ENCODE data around the gene WSCD2.

WSCD2 gene

GRCh38 chr12:108231109-108231905 lies 102.2 kb downstream of the WSCD2 start:
- H3K4me1 Mint-ChIP-seq, result no peaks in the 10 kb centered on the region
- no peak overlapping the region for H3K4me3 Mint-ChIP-seq

GRCh38 chr12:108231909-108232434 lies 102.9 kb downstream of the WSCD2 start:
- Mint-ChIP-seq H3K27ac (no peak overlapping the region), H3K4me1 (no peaks in the 10 kb centered on the region), H3K9me3 (no peaks in the 10 kb centered on the region), H3K27me3 (peaks cover 10% of the 10 kb centered on the region), H3K36me3 (ENCODE audit: low read depth) (no peaks in the 10 kb centered on the region), H3K4me3 (no peak overlapping the region)
- DNase-seq, result no peak
- ATAC-seq, result no peak

More at GRCh38 chr12:108231109-108231905, 102.2 kb downstream of the WSCD2 start:
- no peaks in the 10 kb centered on the region for H3K36me3 Mint-ChIP-seq (ENCODE audit: low read depth)
- H3K27me3 Mint-ChIP-seq, result peaks cover 7% of the 10 kb centered on the region
- no peak for ATAC-seq
- DNase-seq, result no peak
- H3K27ac Mint-ChIP-seq, result no peak overlapping the region
- no peaks in the 10 kb centered on the region for H3K9me3 Mint-ChIP-seq

GRCh38 chr12:108232565-108232964 lies 103.5 kb downstream of the WSCD2 start:
- peaks cover 13% of the 10 kb centered on the region for H3K27me3 Mint-ChIP-seq
- no peak overlapping the region for H3K4me3 Mint-ChIP-seq
- no peak overlapping the region for H3K27ac Mint-ChIP-seq
- no peaks in the 10 kb centered on the region for H3K4me1 Mint-ChIP-seq
- H3K36me3 Mint-ChIP-seq (ENCODE audit: low read depth), result no peaks in the 10 kb centered on the region
- no peak for ATAC-seq
- DNase-seq, result no peak
- H3K9me3 Mint-ChIP-seq, result no peaks in the 10 kb centered on the region

- ATAC-seq (no peak), DNase-seq (no peak)
- Mint-ChIP-seq H3K4me3 (no peak overlapping the region), H3K27ac (no peak overlapping the region), H3K9me3 (no peaks in the 10 kb centered on the region), H3K27me3 (peaks cover 20% of the 10 kb centered on the region), H3K36me3 (ENCODE audit: low read depth) (no peaks in the 10 kb centered on the region), H3K4me1 (no peaks in the 10 kb centered on the region)
Measured at GRCh38 chr12:108234158-108234557, 105.1 kb downstream of the WSCD2 start.

GRCh38 chr12:108235197-108235984 lies 106.3 kb downstream of the WSCD2 start:
- no peak overlapping the region for H3K27ac Mint-ChIP-seq
- peaks cover 24% of the 10 kb centered on the region for H3K27me3 Mint-ChIP-seq
- DNase-seq (no peak), ATAC-seq (no peak)
- no peaks in the 10 kb centered on the region for H3K36me3 Mint-ChIP-seq (ENCODE audit: low read depth)
- no peak overlapping the region for H3K4me3 Mint-ChIP-seq
- no peaks in the 10 kb centered on the region for H3K9me3 Mint-ChIP-seq
- H3K4me1 Mint-ChIP-seq, result no peaks in the 10 kb centered on the region

GRCh38 chr12:108235985-108236263 lies 106.8 kb downstream of the WSCD2 start:
- no peak overlapping the region for H3K4me3 Mint-ChIP-seq
- ATAC-seq (no peak), DNase-seq (no peak)

GRCh38 chr12:108236366-108236765 lies 107.3 kb downstream of the WSCD2 start:
- ATAC-seq, result no peak
- Mint-ChIP-seq H3K9me3 (no peaks in the 10 kb centered on the region), H3K4me3 (no peak overlapping the region), H3K36me3 (ENCODE audit: low read depth) (no peaks in the 10 kb centered on the region), H3K27me3 (peaks cover 22% of the 10 kb centered on the region), H3K27ac (no peak overlapping the region), H3K4me1 (no peaks in the 10 kb centered on the region)
- no peak for DNase-seq

More at GRCh38 chr12:108235985-108236263, 106.8 kb downstream of the WSCD2 start:
- peaks cover 22% of the 10 kb centered on the region for H3K27me3 Mint-ChIP-seq
- no peaks in the 10 kb centered on the region for H3K36me3 Mint-ChIP-seq (ENCODE audit: low read depth)
- no peaks in the 10 kb centered on the region for H3K4me1 Mint-ChIP-seq
- H3K27ac Mint-ChIP-seq, result no peak overlapping the region
- H3K9me3 Mint-ChIP-seq, result no peaks in the 10 kb centered on the region

GRCh38 chr12:108237272-108237671 lies 108.2 kb downstream of the WSCD2 start:
- H3K27ac Mint-ChIP-seq, result no peak overlapping the region
- H3K4me1 Mint-ChIP-seq, result no peaks in the 10 kb centered on the region
- H3K4me3 Mint-ChIP-seq, result no peak overlapping the region
- DNase-seq (no peak), ATAC-seq (no peak)
- H3K27me3 Mint-ChIP-seq, result peaks cover 22% of the 10 kb centered on the region
- no peaks in the 10 kb centered on the region for H3K36me3 Mint-ChIP-seq (ENCODE audit: low read depth)
- no peaks in the 10 kb centered on the region for H3K9me3 Mint-ChIP-seq

GRCh38 chr12:108238474-108238873 lies 109.4 kb downstream of the WSCD2 start:
- Mint-ChIP-seq H3K27me3 (peaks cover 22% of the 10 kb centered on the region), H3K36me3 (ENCODE audit: low read depth) (no peaks in the 10 kb centered on the region), H3K9me3 (no peaks in the 10 kb centered on the region), H3K4me1 (no peaks in the 10 kb centered on the region), H3K4me3 (no peak overlapping the region), H3K27ac (no peak overlapping the region)
- DNase-seq (no peak), ATAC-seq (no peak)

- H3K9me3 Mint-ChIP-seq, result no peaks in the 10 kb centered on the region
- DNase-seq (no peak), ATAC-seq (no peak)
- no peaks in the 10 kb centered on the region for H3K36me3 Mint-ChIP-seq (ENCODE audit: low read depth)
- H3K27ac Mint-ChIP-seq, result no peak overlapping the region
- H3K27me3 Mint-ChIP-seq, result peaks cover 22% of the 10 kb centered on the region
- H3K4me3 Mint-ChIP-seq, result no peak overlapping the region
- no peaks in the 10 kb centered on the region for H3K4me1 Mint-ChIP-seq
Measured at GRCh38 chr12:108239378-108239777, 110.3 kb downstream of the WSCD2 start.

- no peak for ATAC-seq
- no peaks in the 10 kb centered on the region for H3K36me3 Mint-ChIP-seq (ENCODE audit: low read depth)
- no peak for DNase-seq
- no peaks in the 10 kb centered on the region for H3K9me3 Mint-ChIP-seq
- no peaks in the 10 kb centered on the region for H3K4me1 Mint-ChIP-seq
- H3K27ac Mint-ChIP-seq, result no peak overlapping the region
- H3K4me3 Mint-ChIP-seq, result no peak overlapping the region
- peaks cover 22% of the 10 kb centered on the region for H3K27me3 Mint-ChIP-seq
Measured at GRCh38 chr12:108240027-108240785, 111.1 kb downstream of the WSCD2 start.

- no peaks in the 10 kb centered on the region for H3K4me1 Mint-ChIP-seq
- H3K4me3 Mint-ChIP-seq, result no peak overlapping the region
- H3K36me3 Mint-ChIP-seq (ENCODE audit: low read depth), result no peaks in the 10 kb centered on the region
- DNase-seq, result no peak
- no peak overlapping the region for H3K27ac Mint-ChIP-seq
- H3K9me3 Mint-ChIP-seq, result no peaks in the 10 kb centered on the region
- H3K27me3 Mint-ChIP-seq, result peaks cover 22% of the 10 kb centered on the region
- ATAC-seq, result no peak
Measured at GRCh38 chr12:108240928-108241327, 111.8 kb downstream of the WSCD2 start.

GRCh38 chr12:108241986-108242703 lies 113.1 kb downstream of the WSCD2 start:
- Mint-ChIP-seq H3K4me3 (no peak overlapping the region), H3K4me1 (no peaks in the 10 kb centered on the region), H3K27ac (no peak overlapping the region), H3K27me3 (peaks cover 17% of the 10 kb centered on the region), H3K9me3 (no peaks in the 10 kb centered on the region), H3K36me3 (ENCODE audit: low read depth) (no peaks in the 10 kb centered on the region)
- DNase-seq, result no peak
- ATAC-seq, result no peak

- Mint-ChIP-seq H3K36me3 (ENCODE audit: low read depth) (no peaks in the 10 kb centered on the region), H3K27ac (no peak overlapping the region), H3K27me3 (peaks cover 14% of the 10 kb centered on the region), H3K4me1 (no peaks in the 10 kb centered on the region), H3K4me3 (no peak overlapping the region), H3K9me3 (no peaks in the 10 kb centered on the region)
- DNase-seq (no peak), ATAC-seq (no peak)
Measured at GRCh38 chr12:108247130-108247529, 118.0 kb downstream of the WSCD2 start.

All from activated naive CD8-positive, alpha-beta T cell treated with anti-CD3 and anti-CD28 coated beads, Interleukin-2, amount 50 U/mL, for 24 hours (primary cell).